GM12864 (cell line): ENCODE results near the gene PSMD14.
A peak's percentile ranks its signal among the peaks of the same experiment; 100 is the strongest.

ENCODE experiments used
- DNase-seq: peaks from one replicate; pipeline ENCODE4 v3.0.0-alpha.2; 2011; ENCODE audit warnings: low read depth
- H3K4me3 ChIP-seq: 2 replicates; pipeline ENCODE4 v1.5.1; 2011; ENCODE audit warnings: mild to moderate bottlenecking, low read depth, low read length, control low read depth
- TF ChIP-seq, protein P1 (sequence below): IDR thresholded peaks from 2 replicates; pipeline ENCODE4 v1.5.1; 2011; ENCODE audit warnings: low read depth, mild to moderate bottlenecking, moderate library complexity, low read length, control low read depth, inconsistent platforms; ENCODE audit errors: missing control alignments

PSMD14 gene

DNA sequence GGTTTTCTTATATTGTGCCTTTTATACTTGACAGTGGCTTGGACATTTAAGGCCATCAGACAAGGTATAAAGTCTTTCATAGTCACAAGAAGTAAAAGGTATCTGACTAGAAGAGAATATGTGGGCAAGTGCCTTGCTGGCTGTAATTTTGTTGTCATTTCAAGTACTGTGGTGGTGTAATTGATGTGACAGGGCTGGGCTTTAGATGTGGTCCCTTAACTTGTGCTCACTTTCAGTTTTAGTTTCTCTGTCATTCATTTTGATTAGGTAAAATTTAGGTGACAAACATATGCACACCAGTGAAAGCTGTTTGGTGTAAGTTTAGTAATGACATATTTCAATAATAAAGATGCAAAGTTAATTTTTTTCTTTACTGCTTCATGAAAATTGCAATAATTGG lies 76.6 kb downstream of the PSMD14 start:
- TF ChIP-seq, protein P1, sequence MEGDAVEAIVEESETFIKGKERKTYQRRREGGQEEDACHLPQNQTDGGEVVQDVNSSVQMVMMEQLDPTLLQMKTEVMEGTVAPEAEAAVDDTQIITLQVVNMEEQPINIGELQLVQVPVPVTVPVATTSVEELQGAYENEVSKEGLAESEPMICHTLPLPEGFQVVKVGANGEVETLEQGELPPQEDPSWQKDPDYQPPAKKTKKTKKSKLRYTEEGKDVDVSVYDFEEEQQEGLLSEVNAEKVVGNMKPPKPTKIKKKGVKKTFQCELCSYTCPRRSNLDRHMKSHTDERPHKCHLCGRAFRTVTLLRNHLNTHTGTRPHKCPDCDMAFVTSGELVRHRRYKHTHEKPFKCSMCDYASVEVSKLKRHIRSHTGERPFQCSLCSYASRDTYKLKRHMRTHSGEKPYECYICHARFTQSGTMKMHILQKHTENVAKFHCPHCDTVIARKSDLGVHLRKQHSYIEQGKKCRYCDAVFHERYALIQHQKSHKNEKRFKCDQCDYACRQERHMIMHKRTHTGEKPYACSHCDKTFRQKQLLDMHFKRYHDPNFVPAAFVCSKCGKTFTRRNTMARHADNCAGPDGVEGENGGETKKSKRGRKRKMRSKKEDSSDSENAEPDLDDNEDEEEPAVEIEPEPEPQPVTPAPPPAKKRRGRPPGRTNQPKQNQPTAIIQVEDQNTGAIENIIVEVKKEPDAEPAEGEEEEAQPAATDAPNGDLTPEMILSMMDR = no peak
- peak; percentile 30 for DNase-seq
- no peak overlapping the region for H3K4me3 ChIP-seq

DNA sequence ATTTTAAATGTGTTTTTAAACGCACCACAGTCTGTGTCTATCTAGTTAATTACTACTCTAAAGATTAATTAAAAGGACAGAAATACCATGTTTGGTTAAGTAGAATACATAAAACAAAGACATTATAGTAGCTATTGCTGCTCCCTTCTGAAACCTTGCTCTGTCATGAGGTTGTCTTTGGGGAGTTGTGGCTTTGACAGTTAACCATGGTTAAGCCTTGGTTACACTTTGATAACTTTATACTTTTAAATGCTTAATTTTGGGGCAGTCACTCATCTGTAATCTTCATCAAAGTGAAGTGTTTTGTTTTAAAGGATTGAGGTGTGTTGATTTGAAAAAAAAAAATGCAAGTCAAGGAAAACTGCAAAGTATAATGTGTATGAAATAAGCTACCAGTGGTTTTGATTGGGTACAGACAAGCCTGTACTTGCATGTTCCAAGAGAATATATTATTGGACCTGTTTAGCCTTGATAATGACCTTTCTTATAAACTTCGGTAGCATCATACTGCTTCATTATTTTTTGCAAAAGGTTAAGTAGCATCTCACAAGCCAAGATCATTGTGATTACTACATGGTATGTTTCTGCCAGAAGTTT lies 78.1 kb downstream of the PSMD14 start:
- no peak for DNase-seq
- TF ChIP-seq, protein P1 = no peak

DNA sequence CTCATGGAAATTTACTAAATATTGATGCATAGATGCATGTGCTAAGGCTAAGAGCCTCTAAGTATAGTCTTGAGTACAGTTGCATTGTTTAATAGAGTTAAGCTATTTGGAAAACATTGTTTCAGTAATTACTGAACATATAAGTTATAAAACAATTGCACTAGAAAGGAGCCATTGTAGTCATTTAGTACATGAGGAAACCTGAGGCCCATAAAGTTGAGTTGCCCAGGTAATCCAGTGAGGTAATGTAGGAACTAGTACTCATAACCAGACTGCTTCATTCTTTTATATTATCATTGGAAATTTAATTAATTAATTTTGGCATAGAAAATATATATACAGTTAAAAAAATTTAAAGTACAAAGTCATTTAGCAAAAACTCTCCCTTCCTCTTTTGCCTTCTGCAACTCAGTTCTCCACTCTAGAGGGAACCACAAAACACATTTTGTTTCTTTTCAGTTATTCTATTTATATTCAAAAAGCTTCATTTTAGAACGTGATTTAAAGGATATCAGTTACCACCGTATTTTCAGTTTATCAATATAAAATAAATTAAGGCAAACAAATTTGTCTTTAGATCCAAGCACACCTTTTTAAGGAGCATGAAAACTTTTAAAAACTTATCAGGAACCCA lies 80.0 kb downstream of the PSMD14 start:
- TF ChIP-seq, protein P1 = no peak
- no peak overlapping the region for H3K4me3 ChIP-seq
- no peak for DNase-seq

More for the DNA sequence above, 78.1 kb downstream of the PSMD14 start:
- no peak overlapping the region for H3K4me3 ChIP-seq

DNA sequence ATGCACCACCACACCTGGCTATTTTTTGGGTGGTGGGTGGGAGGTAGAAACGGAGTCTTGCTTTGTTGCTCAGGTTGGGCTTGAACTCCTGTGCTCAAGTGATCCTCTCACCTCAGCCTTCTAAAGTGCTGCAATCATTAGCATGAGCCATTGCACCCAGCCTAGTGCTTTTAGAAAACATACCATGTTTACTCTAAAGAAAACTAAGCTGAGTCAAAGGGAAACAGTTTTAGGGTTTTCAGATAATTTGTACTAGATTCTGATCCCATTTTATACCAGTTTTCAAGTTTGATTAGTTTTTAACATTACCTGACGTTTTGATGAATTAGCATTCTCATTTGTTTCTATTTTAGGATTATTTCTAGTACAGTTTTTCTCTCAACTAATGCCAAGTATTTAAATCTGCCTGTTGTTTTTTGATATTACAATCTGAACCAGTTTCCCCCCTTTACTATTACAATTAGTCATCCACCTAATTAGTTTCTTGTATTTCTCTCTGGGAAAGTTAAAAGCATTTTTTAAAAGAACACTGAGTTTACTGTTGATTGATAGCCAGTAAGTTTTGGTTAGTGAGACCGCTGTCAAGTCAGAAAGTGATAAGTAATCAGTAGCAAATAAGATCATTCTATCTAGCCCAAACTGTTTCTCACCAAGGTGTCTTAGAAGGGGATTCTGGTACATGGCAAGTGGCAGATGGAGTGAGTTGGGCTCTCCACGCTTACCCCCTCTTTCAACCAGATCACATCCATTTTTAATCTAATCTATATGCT lies 83.7 kb downstream of the PSMD14 start:
- TF ChIP-seq, protein P1 = no peak
- H3K4me3 ChIP-seq = no peak overlapping the region
- no peak for DNase-seq

GRCh38 chr2:161400076-161400475 lies 91.9 kb downstream of the PSMD14 start:
- H3K4me3 ChIP-seq = no peak overlapping the region
- DNase-seq = no peak
- TF ChIP-seq, protein P1 = no peak

DNA sequence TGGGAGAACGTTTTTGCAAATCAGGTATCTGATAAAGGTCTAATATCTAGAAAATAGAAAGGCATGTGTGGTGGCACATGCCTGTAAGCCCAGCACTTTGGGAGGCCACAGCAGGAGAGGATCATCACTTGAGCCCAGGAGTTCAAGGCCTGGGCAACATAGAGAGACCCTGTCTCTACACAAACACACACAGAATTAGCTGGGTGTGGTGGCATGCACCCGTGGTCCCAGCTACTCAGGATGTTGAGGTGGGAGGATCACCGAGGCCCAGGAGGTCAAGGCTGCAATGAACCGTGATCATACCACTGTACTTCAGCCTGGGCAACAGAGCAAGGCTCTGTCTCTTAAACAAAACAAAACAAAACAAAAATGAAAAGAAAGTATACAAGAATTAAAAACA lies 94.1 kb downstream of the PSMD14 start:
- no peak overlapping the region for H3K4me3 ChIP-seq
- TF ChIP-seq, protein P1 = no peak
- no peak for DNase-seq
